Measurements from ENCODE around the gene SGK1.
"Not testable (repeated sequence)": the region's sequence is repeated elsewhere in the genome, so short reads cannot be mapped to it uniquely, and the experiment has no call there.

SGK1 gene

GRCh38 chr6:134199848-134200606 is 117.9 kb downstream of the SGK1 start:
- H3K27ac ChIP-seq, result no peak overlapping the region
- H3K4me3 ChIP-seq, result no peak overlapping the region

- H3K27ac ChIP-seq, result no peak overlapping the region
- H3K4me3 ChIP-seq, result no peak overlapping the region
Measured at GRCh38 chr6:134198093-134198492, 119.8 kb downstream of the SGK1 start.

GRCh38 chr6:134197685-134198084 is 120.2 kb downstream of the SGK1 start:
- not testable (repeated sequence) for H3K27ac ChIP-seq

GRCh38 chr6:134196568-134197193 is 121.2 kb downstream of the SGK1 start:
- H3K27ac ChIP-seq, result no peak overlapping the region
- H3K4me3 ChIP-seq, result no peak overlapping the region

More at GRCh38 chr6:134197685-134198084, 120.2 kb downstream of the SGK1 start:
- not testable (repeated sequence) for H3K4me3 ChIP-seq

GRCh38 chr6:134195985-134196384 is 121.9 kb downstream of the SGK1 start:
- no peak overlapping the region for H3K4me3 ChIP-seq
- H3K27ac ChIP-seq, result peak overlapping the region in 1 of 21 experiments; percentile 12

- peak overlapping the region in 3 of 21 experiments; percentile 6 to 27 (median 12) for H3K27ac ChIP-seq
Measured at GRCh38 chr6:134195164-134195906, 122.6 kb downstream of the SGK1 start.

GRCh38 chr6:134193536-134194498 is 124.1 kb downstream of the SGK1 start:
- no peak overlapping the region for H3K27ac ChIP-seq
- no peak overlapping the region for H3K4me3 ChIP-seq

More at GRCh38 chr6:134195164-134195906, 122.6 kb downstream of the SGK1 start:
- H3K4me3 ChIP-seq, result no peak overlapping the region

- not testable (repeated sequence) for H3K27ac ChIP-seq, H3K4me3 ChIP-seq
Measured at GRCh38 chr6:134192609-134193008, 125.3 kb downstream of the SGK1 start.

- H3K4me3 ChIP-seq, result no peak overlapping the region
- no peak overlapping the region for H3K27ac ChIP-seq
Measured at GRCh38 chr6:134190883-134191282, 127.0 kb downstream of the SGK1 start.

- no peak overlapping the region for H3K27ac ChIP-seq
- no peak overlapping the region for H3K4me3 ChIP-seq
Measured at GRCh38 chr6:134187751-134188150, 130.2 kb downstream of the SGK1 start.

- no peak overlapping the region for H3K27ac ChIP-seq
- no peak overlapping the region for H3K4me3 ChIP-seq
Measured at GRCh38 chr6:134187154-134187553, 130.8 kb downstream of the SGK1 start.

GRCh38 chr6:134186355-134186754 is 131.6 kb downstream of the SGK1 start:
- Histone ChIP-seq H3K4me3 (no peak overlapping the region), H3K27ac (no peak overlapping the region)

- Histone ChIP-seq H3K4me3 (no peak overlapping the region), H3K27ac (no peak overlapping the region)
Measured at GRCh38 chr6:134185277-134185676, 132.6 kb downstream of the SGK1 start.

- Histone ChIP-seq H3K27ac (no peak overlapping the region), H3K4me3 (no peak overlapping the region)
Measured at GRCh38 chr6:134183844-134184243, 134.1 kb downstream of the SGK1 start.

GRCh38 chr6:134182528-134182927 is 135.4 kb downstream of the SGK1 start:
- no peak overlapping the region for H3K4me3 ChIP-seq
- H3K27ac ChIP-seq, result no peak overlapping the region

GRCh38 chr6:134181726-134182125 is 136.2 kb downstream of the SGK1 start:
- not testable (repeated sequence) for H3K27ac ChIP-seq, H3K4me3 ChIP-seq

GRCh38 chr6:134181251-134181650 is 136.7 kb downstream of the SGK1 start:
- H3K27ac ChIP-seq, H3K4me3 ChIP-seq: not testable (repeated sequence)

- not testable (repeated sequence) for H3K27ac ChIP-seq, H3K4me3 ChIP-seq
Measured at GRCh38 chr6:134180540-134180939, 137.4 kb downstream of the SGK1 start.

All from skin epidermis (tissue), 12 donors.